Psoas muscle (tissue), 8 donors: ENCODE data around the gene BCAS4. TPM values are rescaled to one million over a fixed set of nuclear protein-coding genes. Genes with fewer than 3 reads are reported as not detected.

Source experiments
- ATAC-seq, 4 donors: fragments of 200-7000 bp; cut with Tn5 transposase; one replicate each; pipeline ENCODE4 v1.9.1; 2020; ENCODE audit warnings: moderate library complexity in 3 of 4, mild to moderate bottlenecking in 2 of 4
- DNase-seq, 2 donors: peaks; one replicate each; pipeline ENCODE4 v3.0.0-alpha.2; 2020
- H3K27ac ChIP-seq: fragments of 200-600 bp; one replicate; pipeline ENCODE4 v1.8.0; 2022
- H3K27me3 ChIP-seq, 3 donors: fragments of 200-600 bp in 1 of 3; one replicate each; pipeline versions ENCODE4 v1.6.1 to v1.8.0; 2013 to 2022; ENCODE audit warnings: low read length in 2 of 3, mild to moderate bottlenecking in 2 of 3, moderate library complexity in 1 of 3; ENCODE audit not compliant: insufficient read depth in 3 of 3
- H3K36me3 ChIP-seq, 2 donors: fragments of 200-600 bp in 1 of 2; one replicate each; pipeline versions ENCODE4 v1.6.1 to v1.8.0; 2013 to 2022; ENCODE audit warnings: low read depth in 1 of 2, mild to moderate bottlenecking in 1 of 2, moderate library complexity in 1 of 2; ENCODE audit not compliant: insufficient read depth in 1 of 2
- H3K4me1 ChIP-seq: fragments of 200-600 bp; one replicate; pipeline ENCODE4 v1.8.0; 2022
- H3K4me3 ChIP-seq: fragments of 200-600 bp; one replicate; pipeline ENCODE4 v1.8.0; 2022; ENCODE audit warnings: mild to moderate bottlenecking
- H3K9me3 ChIP-seq: fragments of 200-600 bp; one replicate; pipeline ENCODE4 v1.8.0; 2022
- WGBS, 3 donors: extraction: QIAGEN DNeasy Blood & Tissue Kit; methylation state at CpG; one replicate each; pipeline versions ENCODE4 v1.1.6 to v1.1.7; 2013; 5-methylcytosine and 5-hydroxymethylcytosine counted together
- intact Hi-C, 2 donors: fragments of 100-400 bp; cut with DNase I; formaldehyde crosslinking; loops; one replicate each; pipeline versions ENCODE4 v1.11.0 to v1.14.2; 2022
- polyA plus RNA-seq, 3 donors: library from polyadenylated mRNA; stranded (reverse); fragments of 200-250 nt; gene quantifications; one replicate each; pipeline ENCODE4 v1.2.3, GENCODE V29; 2013
- total RNA-seq, 4 donors: library from RNA; stranded (reverse); fragmentation: NEBNext Ultra II Directional in 2 of 4; extraction: Animal tissue kit (Norgen Biotek cat#: 25700) in 2 of 4; gene quantifications; one replicate each; pipeline versions ENCODE4 v1.2.1 to v1.2.4, GENCODE V29; 2021 to 2023
- TF ChIP-seq, protein P1 (sequence below): fragments of 200-600 bp; IDR thresholded peaks from one replicate; pipeline ENCODE4 v1.8.0; 2022; ENCODE audit warnings: antibody characterized with exemption
- donor health status: healthy with polysubstance abuse.
- donor health status: DM: no; HTN: no; CAD: no; lungs with moderate emphysema.
- donor health status: Bipolar disorder and iron deficiency.
- donor health status: healthy.
- donor health status: DM: yes; HTN: yes; CAD: no.
- donor health status: DM: no; HTN: no; CAD: no.
- donor health status: DM: no; HTN: no; CAD: no.
- donor health status: DM: yes; HTN: yes; CAD: no.

The BCAS4 gene
- total and polyA plus RNA-seq, 7 donors, result 0.24 to 1.9 (median 0.38) TPM

DNA sequence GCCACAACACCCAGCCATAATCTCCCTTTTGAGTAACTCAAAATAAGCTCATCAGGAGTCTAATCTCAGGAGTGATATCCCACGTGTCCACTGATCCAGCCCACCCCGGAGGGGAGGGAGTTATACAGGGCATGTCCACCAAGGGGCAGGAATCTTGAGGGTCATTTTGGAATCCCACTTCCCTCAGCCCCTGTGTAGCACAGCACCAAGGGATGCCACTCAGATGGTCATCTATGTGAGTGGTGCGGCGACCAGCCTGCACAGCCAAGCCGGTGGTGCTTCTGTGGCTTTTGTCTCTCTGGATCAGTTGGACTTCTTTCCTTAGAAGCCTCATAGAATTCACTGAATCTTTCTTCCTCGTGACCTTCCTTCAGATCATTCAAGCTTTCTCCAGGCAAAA is 11.0 kb upstream of the BCAS4 start:
- no peaks in the 10 kb centered on the region for H3K36me3 ChIP-seq
- TF ChIP-seq, protein P1, sequence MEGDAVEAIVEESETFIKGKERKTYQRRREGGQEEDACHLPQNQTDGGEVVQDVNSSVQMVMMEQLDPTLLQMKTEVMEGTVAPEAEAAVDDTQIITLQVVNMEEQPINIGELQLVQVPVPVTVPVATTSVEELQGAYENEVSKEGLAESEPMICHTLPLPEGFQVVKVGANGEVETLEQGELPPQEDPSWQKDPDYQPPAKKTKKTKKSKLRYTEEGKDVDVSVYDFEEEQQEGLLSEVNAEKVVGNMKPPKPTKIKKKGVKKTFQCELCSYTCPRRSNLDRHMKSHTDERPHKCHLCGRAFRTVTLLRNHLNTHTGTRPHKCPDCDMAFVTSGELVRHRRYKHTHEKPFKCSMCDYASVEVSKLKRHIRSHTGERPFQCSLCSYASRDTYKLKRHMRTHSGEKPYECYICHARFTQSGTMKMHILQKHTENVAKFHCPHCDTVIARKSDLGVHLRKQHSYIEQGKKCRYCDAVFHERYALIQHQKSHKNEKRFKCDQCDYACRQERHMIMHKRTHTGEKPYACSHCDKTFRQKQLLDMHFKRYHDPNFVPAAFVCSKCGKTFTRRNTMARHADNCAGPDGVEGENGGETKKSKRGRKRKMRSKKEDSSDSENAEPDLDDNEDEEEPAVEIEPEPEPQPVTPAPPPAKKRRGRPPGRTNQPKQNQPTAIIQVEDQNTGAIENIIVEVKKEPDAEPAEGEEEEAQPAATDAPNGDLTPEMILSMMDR, result no peak
- no peak overlapping the region for H3K4me3 ChIP-seq
- DNase-seq, result peak in 1 of 2 donors; percentile 23
- no peak overlapping the region for H3K27ac ChIP-seq
- WGBS, 3 donors, result 74 to 87% (median 87%) methylated on average over 6 of the region's 6 CpGs
- H3K27me3 ChIP-seq, result no peaks in the 10 kb centered on the region
- no peaks in the 10 kb centered on the region for H3K9me3 ChIP-seq
- H3K4me1 ChIP-seq, result no peaks in the 10 kb centered on the region
- intact Hi-C loops, result no loop called here
- no peak for ATAC-seq

DNA sequence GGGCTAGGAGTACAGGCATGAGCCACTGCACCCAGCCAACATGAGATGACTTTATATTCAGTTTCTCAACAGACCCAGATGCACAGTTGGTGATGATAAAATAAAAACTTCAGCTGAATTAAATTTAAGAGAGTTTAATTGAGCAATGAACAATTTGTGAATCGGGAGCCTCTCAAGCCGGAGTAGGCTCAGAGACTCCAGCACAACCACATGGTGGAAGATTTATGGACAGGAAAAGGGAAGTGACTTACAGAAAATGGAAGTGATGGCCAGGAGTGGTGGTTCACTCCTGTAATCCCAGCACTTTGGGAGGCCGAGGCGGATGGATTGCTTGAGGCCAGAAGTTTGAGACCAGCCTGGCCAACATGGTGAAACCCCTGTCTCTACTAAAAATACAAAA is 10.4 kb upstream of the BCAS4 start:
- H3K27me3 ChIP-seq, result no peaks in the 10 kb centered on the region
- ATAC-seq (no peak), DNase-seq (no peak)
- H3K4me1 ChIP-seq, result no peaks in the 10 kb centered on the region
- intact Hi-C loops, result no loop called here
- 82 to 88% (median 87%) methylated on average over 4 of the region's 4 CpGs for WGBS, 3 donors
- H3K36me3 ChIP-seq, result no peaks in the 10 kb centered on the region
- H3K9me3 ChIP-seq, result no peaks in the 10 kb centered on the region
- H3K27ac ChIP-seq, result no peak overlapping the region
- no peak overlapping the region for H3K4me3 ChIP-seq
- TF ChIP-seq, protein P1, result no peak

- Histone ChIP-seq H3K36me3 (no peaks in the 10 kb centered on the region), H3K4me3 (no peak overlapping the region), H3K4me1 (peaks cover 4% of the 10 kb centered on the region), H3K27ac (no peak overlapping the region), H3K9me3 (no peaks in the 10 kb centered on the region), H3K27me3 (no peaks in the 10 kb centered on the region)
- WGBS, 3 donors, result 80 to 94% (median 93%) methylated on average over 9 of the region's 9 CpGs
- TF ChIP-seq, protein P1, result no peak
- ATAC-seq (no peak), DNase-seq (peak in 1 of 2 donors; percentile 23)
- intact Hi-C loops, result no loop called here
These were observed 8.2 kb upstream of the BCAS4 start for GRCh38 chr20:50786703-50787102.

- TF ChIP-seq, protein P1, result no peak
- no peaks in the 10 kb centered on the region for H3K36me3 ChIP-seq
- peaks cover 4% of the 10 kb centered on the region for H3K4me1 ChIP-seq
- WGBS, 3 donors, result 92 to 97% (median 95%) methylated on average over 2 of the region's 2 CpGs
- ATAC-seq (no peak), DNase-seq (peak in 1 of 2 donors; percentile 7)
- no peaks in the 10 kb centered on the region for H3K9me3 ChIP-seq
- no peak overlapping the region for H3K27ac ChIP-seq
- no peak overlapping the region for H3K4me3 ChIP-seq
- intact Hi-C loops, result no loop called here
- no peaks in the 10 kb centered on the region for H3K27me3 ChIP-seq
These were observed 7.7 kb upstream of the BCAS4 start for GRCh38 chr20:50787181-50787580.
